Hematopoietic multipotent progenitor cell treated with erythropoietin and hydrocortisone succinate and interleukin-3 and kit ligand, for 4 days (in vitro differentiated cells): Measurements from ENCODE around the gene STX10.

Experiments
- DNase-seq: peaks from one replicate; pipeline ENCODE4 v3.0.0-alpha.2; 2015

The STX10 gene

GRCh38 chr19:13118424-13119193, 31.6 kb downstream of the STX10 start:
- DNase-seq, result peak; percentile 77

GRCh38 chr19:13117772-13118423, 32.3 kb downstream of the STX10 start, which contains the start of gene NACC1:
Gene NACC1 (plus strand): TSS chr19:13118264. CDS start chr19:13135208, 16,944 bp downstream.
- peak; percentile 96 for DNase-seq

GRCh38 chr19:13117176-13117771, 32.9 kb downstream of the STX10 start:
- peak; percentile 35 for DNase-seq

DNA sequence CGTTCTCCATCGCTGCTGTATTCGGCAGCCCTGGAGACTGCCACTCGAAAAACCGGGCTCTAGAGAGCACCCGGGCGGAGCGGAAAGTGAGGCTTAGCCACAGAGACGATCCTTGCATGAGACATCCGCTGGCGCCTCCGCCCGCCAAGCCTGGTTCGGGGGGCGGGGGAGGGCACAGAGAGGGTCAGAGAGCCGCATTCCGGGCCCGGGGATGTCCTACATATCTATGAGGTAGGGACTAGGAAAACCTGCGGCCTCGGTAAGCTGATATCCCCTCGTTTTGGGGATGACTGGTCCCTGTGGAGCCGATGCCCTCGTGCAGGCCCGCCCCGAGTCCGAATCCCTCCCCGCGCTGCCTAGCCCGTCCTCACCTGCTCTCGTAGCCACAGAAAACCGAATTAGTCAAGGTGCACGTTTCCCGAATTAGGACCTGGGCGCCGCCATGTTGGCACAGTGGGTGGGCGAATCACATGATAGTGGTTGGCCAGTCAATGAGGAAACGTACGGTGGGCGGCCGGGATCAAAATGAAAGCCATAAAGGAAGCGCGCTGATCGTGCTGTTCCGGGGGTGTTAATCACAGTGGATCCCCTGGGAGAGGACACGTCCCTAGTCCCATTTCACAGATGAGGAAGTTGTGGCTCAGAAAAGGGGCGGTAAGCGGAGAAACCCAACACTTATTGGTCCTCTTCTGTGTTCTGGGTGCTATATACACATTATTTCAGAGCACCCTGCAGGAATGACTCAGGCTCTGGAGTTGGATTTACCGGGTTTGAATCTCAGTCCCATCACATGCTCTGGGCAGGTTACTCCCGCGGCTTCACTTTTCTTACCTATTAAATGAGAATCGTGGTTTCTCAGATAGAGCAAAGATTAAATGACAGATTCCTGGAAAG, 33.6 kb downstream of the STX10 start, which contains the start of gene TRMT1:
Gene TRMT1, minus strand, starts transcription at position 459 of the 894 bp plus-strand sequence. Its CDS starts 341 bp downstream, at position 118.
- DNase-seq, result peak; percentile 98

DNA sequence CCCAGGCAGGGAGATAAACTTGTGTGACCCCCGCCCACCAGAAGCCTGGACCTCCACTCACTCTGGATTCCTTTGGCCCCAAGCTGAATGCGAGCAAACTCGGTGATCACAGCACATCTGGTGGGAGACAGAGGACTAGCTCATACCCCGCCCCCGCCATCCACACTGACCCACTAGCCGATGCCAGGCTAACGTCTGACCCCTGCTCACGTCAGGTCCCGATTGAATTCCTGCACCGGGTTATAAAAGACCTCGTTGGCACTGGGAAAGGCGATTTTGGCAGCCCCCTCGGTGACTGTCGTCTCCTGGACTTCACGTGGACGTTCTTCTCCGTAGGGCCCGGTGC, 34.3 kb downstream of the STX10 start:
- DNase-seq, result no peak

GRCh38 chr19:13112555-13112954, 37.6 kb downstream of the STX10 start:
- no peak for DNase-seq

- no peak for DNase-seq
Observed at GRCh38 chr19:13110099-13110610, 40.0 kb downstream of the STX10 start.

DNA sequence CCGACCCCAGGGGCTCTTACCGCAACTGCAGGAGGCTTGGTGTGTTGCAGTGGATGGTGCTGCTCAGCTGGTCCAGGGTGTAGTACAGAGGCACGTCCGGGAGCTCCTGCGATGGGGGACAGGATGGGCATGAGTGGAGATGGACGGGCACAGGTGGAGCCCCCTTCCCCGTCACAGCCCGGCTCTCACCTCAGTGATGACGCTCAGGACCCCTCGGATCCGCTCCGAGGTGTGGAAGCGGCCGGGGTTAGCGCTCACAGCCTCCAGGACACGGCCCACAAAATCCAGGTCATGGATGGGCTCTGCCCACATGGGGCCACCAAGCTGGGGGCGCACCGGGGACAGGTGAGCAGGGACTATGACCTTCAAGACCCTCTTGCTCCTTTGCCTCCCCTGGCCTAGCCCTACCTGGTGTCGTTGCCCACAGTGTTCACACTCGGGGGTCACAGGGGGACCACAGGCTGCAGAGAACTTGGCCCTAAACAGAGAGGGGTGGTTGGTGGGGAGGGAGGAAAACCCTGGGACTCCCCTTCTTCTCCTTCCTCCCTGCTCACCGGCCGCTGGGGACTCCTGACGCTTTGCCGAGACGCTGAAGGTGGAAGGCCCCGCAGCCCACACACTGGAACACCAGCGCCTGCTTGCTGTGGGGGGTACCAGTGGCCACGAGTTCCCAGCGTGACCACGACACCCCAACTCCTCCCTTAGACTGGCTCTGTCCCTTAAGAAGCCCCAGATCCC, 40.6 kb downstream of the STX10 start:
- no peak for DNase-seq

DNA sequence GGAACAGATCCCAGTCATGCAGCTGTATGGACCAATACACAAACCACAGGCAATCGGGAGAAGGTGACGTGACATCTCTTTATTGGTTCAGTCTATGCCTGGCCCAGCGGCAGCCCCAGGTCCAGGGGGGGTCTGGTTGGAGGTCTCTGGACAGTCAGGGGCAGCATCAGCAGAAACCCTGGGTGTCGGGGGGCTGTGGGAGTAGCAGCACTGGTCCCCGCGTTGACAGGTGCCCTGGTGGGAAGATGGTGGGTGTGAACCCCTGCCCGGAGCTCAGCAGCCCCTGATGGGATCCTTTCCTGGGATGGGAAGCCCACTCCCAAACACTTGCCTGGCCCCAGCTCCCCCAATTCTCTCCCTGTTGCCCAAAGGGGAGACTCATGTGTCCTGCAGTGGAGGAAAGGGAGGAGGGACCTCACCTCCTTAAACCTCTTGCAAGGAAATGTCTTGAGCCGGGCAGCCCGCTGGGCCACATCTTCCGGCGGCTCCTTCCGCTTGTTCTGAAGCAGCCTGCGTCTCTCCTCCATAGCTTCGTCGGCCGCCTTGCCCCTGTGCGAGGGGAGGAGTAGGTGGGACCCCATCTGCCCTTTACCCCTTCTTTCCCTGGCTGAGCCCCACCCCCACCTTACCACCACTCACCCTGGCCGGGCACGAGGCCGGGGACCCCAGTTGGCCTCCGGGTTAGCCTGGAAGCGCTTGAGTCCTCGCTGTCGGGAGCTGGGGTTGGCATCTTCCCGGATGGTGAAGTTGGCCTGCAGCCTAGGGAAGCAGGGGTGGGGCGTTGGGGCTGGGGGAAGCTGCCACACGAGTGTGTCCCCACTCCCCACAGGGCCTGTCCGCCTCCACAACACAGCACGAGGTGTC, 45.1 kb downstream of the STX10 start:
- DNase-seq, result peak; percentile 78

GRCh38 chr19:13104360-13104847, 45.8 kb downstream of the STX10 start:
- peak; percentile 96 for DNase-seq

GRCh38 chr19:13103581-13104359, 46.4 kb downstream of the STX10 start:
- peak; percentile 89 for DNase-seq

DNA sequence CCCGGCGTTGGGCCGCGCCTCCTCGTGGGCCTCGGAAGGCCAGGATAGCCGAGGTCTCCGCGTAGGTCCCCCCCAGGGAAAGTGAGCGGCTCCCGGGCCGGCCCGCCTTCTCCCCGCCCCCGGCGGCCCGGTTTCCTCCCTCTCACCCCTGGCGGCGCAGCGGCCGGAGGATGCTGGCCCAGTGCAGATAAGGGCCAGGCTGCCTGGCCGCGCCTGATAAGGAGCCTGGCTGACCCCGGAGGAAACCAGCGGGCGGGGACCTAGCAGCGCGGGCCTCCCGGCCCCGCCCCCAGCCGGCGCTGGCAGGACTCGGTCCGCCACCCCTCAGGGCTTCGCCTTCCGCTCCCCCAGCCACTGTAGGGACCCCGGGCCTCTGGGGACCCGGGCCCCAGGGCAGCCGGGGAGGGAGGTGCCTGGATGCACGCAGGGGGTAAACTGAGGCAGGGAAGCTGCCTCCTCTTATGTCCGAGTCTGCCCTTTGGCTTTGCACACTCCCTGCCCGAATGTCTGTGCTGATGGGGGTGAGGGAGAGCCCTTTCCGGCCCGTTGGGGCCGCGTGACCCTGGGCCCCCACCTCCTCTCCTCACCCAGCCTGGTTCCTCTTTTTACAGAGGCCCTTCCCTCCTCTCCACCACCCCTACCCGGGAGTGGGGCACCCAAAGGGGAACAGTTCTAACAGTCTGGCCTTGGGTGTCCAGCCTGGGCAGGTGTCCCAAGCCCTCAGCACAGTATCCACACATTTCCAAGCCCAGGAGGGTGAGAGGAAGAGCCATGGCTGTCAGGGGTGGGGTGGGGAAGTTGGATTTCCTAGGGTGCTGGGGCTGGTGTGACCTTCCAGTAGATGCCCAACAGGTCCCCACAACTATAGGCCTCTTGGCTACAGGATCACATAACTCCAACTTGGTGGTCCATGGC, 47.3 kb downstream of the STX10 start, which contains the start of gene LYL1:
Gene LYL1, minus strand, starts transcription at position 193 of the 915 bp plus-strand sequence. CDS start 1,687 bp downstream, outside the sequence.
- peak; percentile 99 for DNase-seq

- no peak for DNase-seq
Observed at GRCh38 chr19:13102416-13102665, 47.8 kb downstream of the STX10 start.

DNA sequence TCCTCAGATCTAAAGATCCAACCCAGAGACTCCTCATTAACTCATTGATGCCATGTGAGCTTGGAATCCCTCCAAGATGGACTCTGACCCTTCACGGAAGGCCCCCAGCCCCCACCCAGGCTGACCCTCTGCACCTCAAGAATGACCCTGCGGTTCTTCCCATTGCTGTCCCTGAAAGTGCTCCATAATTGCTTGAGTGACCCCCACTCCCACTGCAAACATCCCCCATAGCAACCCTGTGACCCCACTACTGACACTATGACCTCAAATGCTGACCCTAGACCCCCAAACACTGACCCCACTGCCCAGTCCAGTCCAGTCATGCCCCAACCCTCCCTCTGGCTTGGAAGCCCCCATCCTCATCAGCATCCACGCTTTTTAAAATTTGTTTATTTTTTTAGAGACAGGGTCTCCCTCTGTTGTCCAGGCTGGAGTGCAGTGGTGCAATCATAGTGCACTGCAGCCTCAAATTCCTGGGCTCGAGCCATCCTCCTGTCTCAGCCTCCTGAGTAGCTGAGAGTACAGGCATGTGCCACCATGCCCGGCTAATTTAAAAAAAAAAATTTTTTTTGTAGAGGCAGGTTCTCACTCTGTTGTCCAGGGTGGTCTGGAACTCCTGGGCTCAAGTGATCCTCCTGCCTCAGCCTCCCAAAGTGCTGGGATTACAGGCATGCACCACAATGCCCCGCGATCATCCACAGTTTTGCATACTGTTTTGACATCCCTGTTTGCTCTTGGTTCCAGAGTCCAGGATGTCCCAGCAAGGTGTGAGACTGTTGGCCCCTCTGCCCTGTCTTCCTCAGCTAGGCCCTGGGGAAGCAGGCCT, 48.4 kb downstream of the STX10 start:
- peak; percentile 49 for DNase-seq

- DNase-seq, result peak; percentile 80
Observed at GRCh38 chr19:13100841-13101589, 49.2 kb downstream of the STX10 start.

DNA sequence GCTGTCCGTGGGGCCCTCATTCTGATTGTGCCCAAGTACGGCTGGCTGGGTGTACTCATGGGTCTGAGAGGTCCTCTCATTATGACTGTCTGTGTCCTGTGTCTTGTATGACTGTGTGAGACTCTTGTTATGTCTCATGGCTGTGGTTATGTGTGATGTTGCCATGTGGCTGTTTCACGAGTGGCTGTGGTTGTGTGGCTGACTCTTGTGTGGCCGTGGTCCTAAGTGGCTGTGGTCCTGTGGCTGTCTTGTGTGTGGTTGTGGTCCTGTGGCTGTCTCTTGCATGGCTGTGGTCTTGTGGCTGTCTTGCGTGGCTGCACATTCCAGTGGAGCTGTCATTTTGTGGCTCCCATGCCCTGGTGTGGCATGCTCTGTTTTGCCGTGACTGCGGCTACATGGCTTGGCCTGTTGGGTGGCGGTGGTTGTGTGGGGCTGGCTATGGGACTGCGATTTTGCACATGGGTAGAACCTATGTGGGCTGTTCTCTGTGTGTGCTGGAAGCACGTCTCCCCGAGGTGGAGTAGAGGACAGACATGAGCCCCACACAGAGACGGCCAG, 50.1 kb downstream of the STX10 start:
- peak; percentile 75 for DNase-seq
